ENCODE results near the gene FNBP1L. TPM values are rescaled to one million over a fixed set of nuclear protein-coding genes. Genes with fewer than 3 reads are reported as not detected.

Gene FNBP1L
- total and polyA plus RNA-seq, 2 of the 8 experiments (the other 6 are each of a cell fraction or from before 2014, with no cell fraction given): 48.9 to 95.9 TPM

DNA sequence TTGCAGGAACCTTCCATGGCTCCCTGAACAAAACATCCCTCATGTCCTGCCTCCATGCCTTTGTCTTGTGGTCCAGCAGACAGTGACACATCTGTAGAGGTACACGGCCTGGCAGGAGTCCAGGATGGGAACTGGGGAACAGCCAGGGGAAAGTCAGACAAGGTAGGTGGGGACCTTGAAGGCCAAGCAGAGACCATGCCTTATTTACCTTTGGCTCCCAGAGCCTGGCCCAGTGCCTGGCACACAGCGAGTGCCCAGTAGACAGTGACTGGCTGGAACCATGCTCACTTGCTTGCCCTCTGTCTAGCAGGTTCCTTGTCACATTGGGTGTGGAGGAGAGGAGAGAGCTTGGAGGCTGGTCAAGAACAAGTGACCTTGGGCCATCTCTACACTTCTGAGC lies 152.7 kb downstream of the FNBP1L start:
- no peak overlapping the region for H4K5ac ChIP-seq (ENCODE audit: insufficient read length, low read depth, low read length)
- H2BK5ac ChIP-seq (ENCODE audit: low read depth, low read length): no peak overlapping the region
- H4K20me1 ChIP-seq (replicated peaks in 1 of 2; ENCODE audit: control insufficient read depth in 1 of 2, insufficient read depth in 2 of 2, low read length in 2 of 2): no peaks in the 10 kb centered on the region
- no peak overlapping the region for H3K4me3 ChIP-seq (ENCODE audit: extremely low read depth in 1 of 4, insufficient read depth in 2 of 4, low read depth in 3 of 4, low read length in 4 of 4)
- DNase-seq (ENCODE audit: low read depth in 1 of 2, low spot score in 2 of 2) (no peak), FAIRE-seq (no peak)
- no peaks in the 10 kb centered on the region for H3K36me3 ChIP-seq (ENCODE audit: control insufficient read depth in 2 of 4, insufficient read depth in 4 of 4, low read length in 3 of 4)
- no peaks in the 10 kb centered on the region; the same call in 1 of the 2 replicates for H3K79me1 ChIP-seq (ENCODE audit: low read depth, low read length)
- 86% methylated on average over 2 of the region's 2 CpGs; no CpG with 5 or more reads in 1 of the 2 experiments for WGBS, 2 experiments (ENCODE audit: extremely low coverage in 1 of 2, insufficient coverage in 1 of 2, insufficient read length in 1 of 2, insufficient replicate concordance in 2 of 2, low coverage in 1 of 2, low lambda C conversion rate in 2 of 2, missing lambda C conversion rate in 1 of 2)
- H2BK20ac ChIP-seq (ENCODE audit: low read length): no peak overlapping the region
- H3K9ac ChIP-seq (replicated peaks in 1 of 4; ENCODE audit: extremely low read depth in 1 of 4, low read depth in 3 of 4, low read length in 3 of 4): no peak overlapping the region
- H3K79me2 ChIP-seq (ENCODE audit: control insufficient read depth in 1 of 2, insufficient read depth in 2 of 2, low read length in 2 of 2): no peaks in the 10 kb centered on the region; a peak in 1 of 4 replicates
- H2AFZ ChIP-seq (ENCODE audit: low read length): no peak overlapping the region
- H2AK5ac ChIP-seq (ENCODE audit: low read depth, low read length): peak overlapping the region; percentile 55; the same call in 1 of the 2 replicates
- no peaks in the 10 kb centered on the region for H3K9me3 ChIP-seq (ENCODE audit: insufficient read depth in 2 of 2, low read depth in 1 of 2, low read length in 1 of 2)
- H2BK15ac ChIP-seq (ENCODE audit: low read length): 0 out of 2 replicates have a peak overlapping the region, but pooled peaks have one; percentile 47
- H4K8ac ChIP-seq (ENCODE audit: extremely low read depth, insufficient read depth, low read length): no peak overlapping the region; the same call in 1 of the 2 replicates
- no peaks in the 10 kb centered on the region for H3K27me3 ChIP-seq (replicated peaks in 1 of 4; ENCODE audit: control insufficient read depth in 3 of 4, extremely low read depth in 1 of 4, insufficient read depth in 3 of 4, low read length in 3 of 4)
- H3K23ac ChIP-seq (ENCODE audit: insufficient read length): no peak overlapping the region
- no peak overlapping the region for H4K91ac ChIP-seq (replicated peaks; ENCODE audit: insufficient read length, low read length)
- H2BK12ac ChIP-seq (ENCODE audit: low read depth, low read length): no peak overlapping the region
- no peak overlapping the region for H3K18ac ChIP-seq (ENCODE audit: extremely low read depth, low read length)
- no peak overlapping the region for H3K4me2 ChIP-seq (ENCODE audit: insufficient read depth in 1 of 2, low read depth in 2 of 2, low read length in 2 of 2)
- H3K23me2 ChIP-seq (ENCODE audit: low read depth, low read length): no peaks in the 10 kb centered on the region
- no peak overlapping the region for H2BK120ac ChIP-seq (replicated peaks; ENCODE audit: low read depth, low read length)
- H3K4me1 ChIP-seq (replicated peaks in 1 of 4; ENCODE audit: control insufficient read depth in 3 of 4, insufficient read depth in 4 of 4, low read length in 3 of 4): peaks cover 0 to 6% (median 3%) of the 10 kb centered on the region in 4 experiments; a peak in 4 of 7 replicates
- no peak overlapping the region for H3K4ac ChIP-seq (replicated peaks; ENCODE audit: insufficient read length, low read depth, low read length)
- no peak overlapping the region for H3K27ac ChIP-seq (ENCODE audit: low read depth, low read length)
- ChIA-PET CTCF (ENCODE audit: partially characterized antibody) (interaction anchor here (1.0 to 1.9 kb wide), 3 partner anchors 13 to 243 kb away, joined by 3 to 4 read pairs (median 3); no protein-coding TSS in a partner anchor), POLR2A (ENCODE audit: partially characterized antibody) (interaction anchor here (1.3 to 1.8 kb wide), 3 partner anchors 12 to 17 kb away, joined by 3 to 6 read pairs (median 3); no protein-coding TSS in a partner anchor)
- H3K56ac ChIP-seq (replicated peaks; ENCODE audit: insufficient read length, low read depth, low read length): no peak overlapping the region
- no peak overlapping the region for H3K14ac ChIP-seq (ENCODE audit: insufficient read length)
- TF ChIP-seq, protein P1, sequence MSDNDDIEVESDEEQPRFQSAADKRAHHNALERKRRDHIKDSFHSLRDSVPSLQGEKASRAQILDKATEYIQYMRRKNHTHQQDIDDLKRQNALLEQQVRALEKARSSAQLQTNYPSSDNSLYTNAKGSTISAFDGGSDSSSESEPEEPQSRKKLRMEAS (IDR thresholded peaks at IDR 0.05): no peak
- TF ChIP-seq SIRT6 (IDR thresholded peaks at IDR 0.05; ENCODE audit: low read length): no peak
- no peak for TF ChIP-seq RXRA (IDR thresholded peaks at IDR 0.05; ENCODE audit: insufficient read depth, low read depth, low read length)
- no peak for TF ChIP-seq CHD1 (IDR thresholded peaks at IDR 0.05; ENCODE audit: low read depth, low read length)
- TF ChIP-seq, protein P2, sequence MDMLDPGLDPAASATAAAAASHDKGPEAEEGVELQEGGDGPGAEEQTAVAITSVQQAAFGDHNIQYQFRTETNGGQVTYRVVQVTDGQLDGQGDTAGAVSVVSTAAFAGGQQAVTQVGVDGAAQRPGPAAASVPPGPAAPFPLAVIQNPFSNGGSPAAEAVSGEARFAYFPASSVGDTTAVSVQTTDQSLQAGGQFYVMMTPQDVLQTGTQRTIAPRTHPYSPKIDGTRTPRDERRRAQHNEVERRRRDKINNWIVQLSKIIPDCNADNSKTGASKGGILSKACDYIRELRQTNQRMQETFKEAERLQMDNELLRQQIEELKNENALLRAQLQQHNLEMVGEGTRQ (IDR thresholded peaks at IDR 0.05; ENCODE audit: low read length): no peak
- TF ChIP-seq NANOG (IDR thresholded peaks at IDR 0.05; ENCODE audit: insufficient read depth, low read depth, low read length, poor library complexity, severe bottlenecking): no peak
- TF ChIP-seq SUZ12 (IDR thresholded peaks at IDR 0.05; ENCODE audit: low read length): no peak
- no peak for TF ChIP-seq TEAD4 (IDR thresholded peaks at IDR 0.05; ENCODE audit: low read depth, low read length)
- no peak for TF ChIP-seq KDM4A (IDR thresholded peaks at IDR 0.05; ENCODE audit: low read depth, low read length, severe bottlenecking)
- no peak for TF ChIP-seq ASH2L (IDR thresholded peaks at IDR 0.05; ENCODE audit: low read length)
- no peak for TF ChIP-seq JUN (IDR thresholded peaks at IDR 0.05; ENCODE audit: low read depth, low read length)
- no peak for TF ChIP-seq BRCA1 (IDR thresholded peaks at IDR 0.05; ENCODE audit: low read depth, low read length)
- no peak for TF ChIP-seq KDM1A (IDR thresholded peaks at IDR 0.05; ENCODE audit: borderline replicate concordance, low read length)

All from H1 (cell line).